OCI-LY1 (cell line): ENCODE results near the gene RASGRF2.

Experiments
- EZH2 ChIP-seq: fragments of 200-600 bp; sonication (generic), shearing (Covaris generic); IDR thresholded peaks from 2 replicates; pipeline ENCODE4 v1.8.0; 2017; ENCODE audit warnings: borderline replicate concordance, mixed run types, mild to moderate bottlenecking, antibody characterized with exemption, low read length, moderate library complexity, mixed read lengths
- TF ChIP-seq, protein P1 (sequence below): fragments of 200-600 bp; sonication (generic), shearing (Covaris generic); IDR thresholded peaks from 2 replicates; pipeline ENCODE4 v1.5.1; 2017; ENCODE audit warnings: mild to moderate bottlenecking, antibody characterized with exemption, low read length, moderate library complexity, mixed read lengths

GRCh38 chr5:81046041-81046440 lies 85.9 kb downstream of the RASGRF2 start:
- TF ChIP-seq, protein P1, sequence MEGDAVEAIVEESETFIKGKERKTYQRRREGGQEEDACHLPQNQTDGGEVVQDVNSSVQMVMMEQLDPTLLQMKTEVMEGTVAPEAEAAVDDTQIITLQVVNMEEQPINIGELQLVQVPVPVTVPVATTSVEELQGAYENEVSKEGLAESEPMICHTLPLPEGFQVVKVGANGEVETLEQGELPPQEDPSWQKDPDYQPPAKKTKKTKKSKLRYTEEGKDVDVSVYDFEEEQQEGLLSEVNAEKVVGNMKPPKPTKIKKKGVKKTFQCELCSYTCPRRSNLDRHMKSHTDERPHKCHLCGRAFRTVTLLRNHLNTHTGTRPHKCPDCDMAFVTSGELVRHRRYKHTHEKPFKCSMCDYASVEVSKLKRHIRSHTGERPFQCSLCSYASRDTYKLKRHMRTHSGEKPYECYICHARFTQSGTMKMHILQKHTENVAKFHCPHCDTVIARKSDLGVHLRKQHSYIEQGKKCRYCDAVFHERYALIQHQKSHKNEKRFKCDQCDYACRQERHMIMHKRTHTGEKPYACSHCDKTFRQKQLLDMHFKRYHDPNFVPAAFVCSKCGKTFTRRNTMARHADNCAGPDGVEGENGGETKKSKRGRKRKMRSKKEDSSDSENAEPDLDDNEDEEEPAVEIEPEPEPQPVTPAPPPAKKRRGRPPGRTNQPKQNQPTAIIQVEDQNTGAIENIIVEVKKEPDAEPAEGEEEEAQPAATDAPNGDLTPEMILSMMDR = no peak
- no peak for TF ChIP-seq EZH2
